Neural progenitor cell (in vitro differentiated cells): ENCODE data around the gene GDPD2.

Experiments used
- EZH2 ChIP-seq: fragments of 200-600 bp; sonication (generic); IDR thresholded peaks from 2 replicates; pipeline ENCODE4 v1.6.1; 2017; ENCODE audit warnings: antibody characterized with exemption, mild to moderate bottlenecking, moderate library complexity
- EZH2phosphoT487 ChIP-seq: fragments of 200-600 bp; sonication (generic); IDR thresholded peaks from 2 replicates; pipeline ENCODE4 v1.6.1; 2017; ENCODE audit warnings: antibody characterized with exemption
- TF ChIP-seq, protein P1 (sequence below): fragments of 200-600 bp; sonication (generic); IDR thresholded peaks from 2 replicates; pipeline ENCODE4 v1.5.1; 2017; ENCODE audit warnings: antibody characterized with exemption, mild to moderate bottlenecking

DNA sequence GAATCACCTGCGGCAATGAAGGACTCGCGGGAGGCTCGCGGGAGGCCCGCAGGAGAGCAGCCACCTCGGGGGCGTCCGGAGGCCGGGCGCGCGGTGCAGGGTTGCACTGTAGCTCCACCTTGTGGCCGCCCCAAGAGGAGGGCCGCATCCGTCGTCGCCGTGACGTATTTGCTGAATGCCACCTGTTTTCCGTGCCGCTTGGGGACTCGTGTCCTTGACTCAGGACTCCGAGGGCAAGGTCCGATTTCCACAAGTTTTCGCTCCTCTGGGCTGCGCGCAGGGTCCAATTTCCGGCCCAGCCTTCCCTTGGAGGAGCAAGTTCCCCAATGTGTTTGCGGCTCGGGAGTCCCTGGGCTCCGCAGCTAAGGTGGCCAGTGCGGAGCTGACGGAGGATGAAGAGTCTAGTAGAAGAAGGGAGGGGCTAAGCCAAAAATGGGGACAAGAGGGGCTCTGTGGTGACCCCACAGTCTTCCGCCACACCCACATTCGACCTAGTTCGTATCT is 10.8 kb downstream of the GDPD2 start:
- TF ChIP-seq, protein P1, sequence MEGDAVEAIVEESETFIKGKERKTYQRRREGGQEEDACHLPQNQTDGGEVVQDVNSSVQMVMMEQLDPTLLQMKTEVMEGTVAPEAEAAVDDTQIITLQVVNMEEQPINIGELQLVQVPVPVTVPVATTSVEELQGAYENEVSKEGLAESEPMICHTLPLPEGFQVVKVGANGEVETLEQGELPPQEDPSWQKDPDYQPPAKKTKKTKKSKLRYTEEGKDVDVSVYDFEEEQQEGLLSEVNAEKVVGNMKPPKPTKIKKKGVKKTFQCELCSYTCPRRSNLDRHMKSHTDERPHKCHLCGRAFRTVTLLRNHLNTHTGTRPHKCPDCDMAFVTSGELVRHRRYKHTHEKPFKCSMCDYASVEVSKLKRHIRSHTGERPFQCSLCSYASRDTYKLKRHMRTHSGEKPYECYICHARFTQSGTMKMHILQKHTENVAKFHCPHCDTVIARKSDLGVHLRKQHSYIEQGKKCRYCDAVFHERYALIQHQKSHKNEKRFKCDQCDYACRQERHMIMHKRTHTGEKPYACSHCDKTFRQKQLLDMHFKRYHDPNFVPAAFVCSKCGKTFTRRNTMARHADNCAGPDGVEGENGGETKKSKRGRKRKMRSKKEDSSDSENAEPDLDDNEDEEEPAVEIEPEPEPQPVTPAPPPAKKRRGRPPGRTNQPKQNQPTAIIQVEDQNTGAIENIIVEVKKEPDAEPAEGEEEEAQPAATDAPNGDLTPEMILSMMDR = peak; percentile 68
- TF ChIP-seq EZH2 (no peak), EZH2phosphoT487 (no peak)
